D341Med (cell line): ENCODE data around the gene MARK3.

Experiments
- DNase-seq: peaks from one replicate; pipeline ENCODE4 v3.0.0; 2012; ENCODE audit warnings: low spot score

The MARK3 gene

DNA sequence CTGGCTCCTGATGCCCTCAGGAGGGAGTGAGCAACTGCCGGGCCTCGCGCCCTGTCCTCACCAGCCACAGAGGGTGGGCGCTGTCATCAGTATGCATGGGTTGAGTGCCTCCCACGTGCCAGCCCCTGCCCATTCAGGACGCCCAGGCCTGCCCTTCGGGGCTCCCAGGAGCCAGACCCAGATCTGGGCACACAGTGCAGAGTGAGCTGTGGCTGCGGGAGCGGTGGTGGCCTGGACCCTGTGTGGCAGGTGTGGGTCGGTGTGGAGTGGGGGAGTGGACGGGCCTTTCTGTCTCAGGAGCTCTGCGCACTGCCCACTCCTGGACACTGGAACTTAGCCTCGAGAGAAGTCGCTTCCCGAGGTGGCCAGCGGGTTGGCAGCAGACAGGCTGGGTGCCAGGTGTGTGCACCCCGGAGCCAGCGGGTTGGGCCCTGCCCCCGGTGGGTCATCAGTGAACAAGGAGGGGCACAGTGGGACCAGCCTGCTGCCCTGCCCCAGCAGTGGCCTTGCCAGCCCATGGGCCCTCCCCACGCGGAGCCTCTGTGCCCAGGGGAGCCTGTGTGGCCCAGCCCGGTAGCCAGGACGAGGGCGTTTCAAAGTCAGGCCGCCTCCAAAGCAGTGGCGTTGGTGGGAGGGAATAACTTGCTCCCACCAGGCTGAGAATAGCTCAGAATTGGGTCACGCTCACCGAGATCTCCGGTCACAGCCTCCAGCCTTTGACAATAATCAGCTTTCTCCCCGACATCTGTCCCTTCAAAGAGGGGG lies 153.3 kb downstream of the MARK3 start:
- no peak for DNase-seq

DNA sequence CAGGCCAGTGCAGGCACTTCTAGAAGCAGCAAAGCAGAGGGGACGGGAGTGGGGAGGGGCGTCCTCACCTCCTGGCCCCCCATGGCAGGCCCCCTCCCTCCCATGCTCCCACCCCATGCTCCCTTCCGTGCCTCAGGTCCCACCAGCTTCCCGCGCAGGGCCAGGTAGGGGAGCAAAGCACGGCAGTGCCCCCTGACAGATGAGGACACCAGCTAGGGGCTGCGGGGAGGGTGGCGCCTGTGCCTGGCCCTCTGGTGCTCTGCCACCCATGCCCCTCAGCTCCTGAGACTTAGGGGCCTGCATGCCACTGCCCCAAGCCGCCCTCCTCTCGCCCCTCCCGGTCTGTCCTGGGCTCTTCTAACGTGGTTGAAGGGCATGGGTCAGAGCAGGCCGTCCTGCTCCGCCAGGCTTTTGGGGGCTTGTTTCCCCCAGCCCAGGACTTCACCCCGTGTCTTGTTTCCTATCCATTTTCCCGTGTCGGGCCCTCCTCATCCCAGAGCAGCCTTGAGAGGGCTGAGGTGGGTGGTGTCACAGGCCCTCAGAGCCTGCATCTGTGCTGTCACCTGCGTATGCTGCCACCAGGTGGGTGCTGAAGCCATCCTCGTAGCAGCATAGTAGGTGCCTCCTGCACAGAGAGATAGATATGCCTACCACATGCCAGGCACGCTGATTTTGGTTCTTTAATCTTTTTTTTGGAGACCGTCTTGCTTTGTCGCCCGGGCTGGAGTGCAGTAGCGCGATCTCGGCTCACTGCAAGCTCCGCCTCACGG lies 154.0 kb downstream of the MARK3 start:
- DNase-seq: no peak

DNA sequence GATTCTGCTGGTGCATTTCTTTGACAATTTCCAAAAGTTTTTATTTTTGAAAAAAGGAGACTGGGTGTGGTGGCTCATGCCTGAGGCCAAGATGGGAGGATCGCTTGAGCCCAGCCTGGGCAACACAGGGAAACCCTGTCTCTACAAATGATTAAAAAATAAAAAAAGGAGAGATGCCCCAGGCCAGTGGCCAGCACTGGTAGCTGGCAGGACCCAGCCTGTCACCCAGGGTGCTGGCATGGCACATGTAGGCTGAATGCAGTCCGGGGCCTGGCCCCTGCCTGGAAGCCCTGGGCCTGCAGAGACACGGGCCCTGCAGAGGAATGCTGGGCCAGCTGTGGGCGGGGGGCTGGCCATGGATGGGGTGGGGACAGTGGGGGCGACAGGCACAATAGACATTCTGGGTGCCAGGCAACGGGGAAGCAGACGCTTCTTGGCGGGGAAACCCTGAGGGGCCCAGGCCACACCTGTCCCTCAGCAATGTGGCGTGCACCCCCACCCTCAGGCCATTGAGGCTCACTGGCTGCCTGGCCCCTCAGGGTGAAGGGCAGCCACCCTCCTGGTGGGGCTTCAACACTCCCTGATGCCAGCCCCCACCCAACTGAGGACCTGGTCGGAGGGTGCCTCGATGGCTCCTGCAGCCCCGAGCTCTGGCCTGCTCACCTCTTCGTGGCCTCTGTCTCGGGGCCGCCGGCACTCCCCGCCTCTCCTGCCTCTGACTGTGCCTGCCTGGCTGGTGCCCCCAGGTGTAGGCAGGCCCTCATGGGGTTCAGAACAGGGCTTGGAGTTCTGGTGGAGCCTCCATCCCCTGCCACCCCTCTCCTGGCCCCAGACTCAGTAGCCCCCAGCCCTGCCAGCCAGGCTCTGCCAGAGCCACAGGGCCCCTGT lies 155.8 kb downstream of the MARK3 start:
- no peak for DNase-seq

DNA sequence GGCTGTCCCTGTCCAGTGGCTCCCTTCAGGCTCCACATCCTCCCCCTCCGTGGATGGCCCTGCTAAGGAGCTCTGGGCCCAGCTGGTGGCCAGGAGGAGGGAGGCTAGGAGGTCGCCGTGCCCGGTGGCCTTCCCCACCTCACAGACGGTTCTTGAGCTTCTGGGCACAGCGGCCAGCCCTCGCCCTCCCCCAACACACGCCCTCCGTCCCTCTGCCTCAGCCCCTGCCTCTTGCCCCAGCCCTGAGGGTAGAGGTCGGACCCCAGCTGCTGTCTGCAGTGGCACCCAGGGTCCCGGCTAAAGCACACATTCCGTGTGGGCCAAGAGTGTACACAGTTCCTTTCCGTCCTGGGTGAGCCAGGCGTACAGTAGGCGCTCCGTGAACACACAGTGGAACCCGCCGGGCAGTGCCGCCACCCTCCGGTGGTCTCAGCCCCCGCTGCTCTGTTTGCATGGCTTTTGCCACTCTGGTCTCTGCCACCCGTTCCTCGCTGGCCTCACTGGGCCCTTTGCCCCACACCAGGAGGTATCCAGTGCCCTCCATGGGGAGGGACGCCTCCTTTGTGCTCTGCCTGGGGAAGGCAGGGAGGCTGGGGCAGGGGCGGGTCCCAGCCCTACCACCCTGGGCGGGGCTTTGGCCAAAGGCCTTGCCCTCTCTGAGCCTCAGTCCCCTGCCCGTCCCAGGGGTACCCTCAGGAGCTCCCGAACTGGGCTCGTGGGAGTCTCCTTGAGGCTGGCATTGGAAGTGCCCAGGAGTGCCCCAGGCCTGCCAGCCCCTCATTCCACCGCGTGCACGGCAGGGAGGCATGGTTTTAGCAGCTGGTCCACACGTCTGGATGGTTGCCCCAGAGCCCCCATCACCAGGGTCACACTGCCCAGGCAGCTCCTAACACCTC lies 156.7 kb downstream of the MARK3 start:
- DNase-seq: no peak

DNA sequence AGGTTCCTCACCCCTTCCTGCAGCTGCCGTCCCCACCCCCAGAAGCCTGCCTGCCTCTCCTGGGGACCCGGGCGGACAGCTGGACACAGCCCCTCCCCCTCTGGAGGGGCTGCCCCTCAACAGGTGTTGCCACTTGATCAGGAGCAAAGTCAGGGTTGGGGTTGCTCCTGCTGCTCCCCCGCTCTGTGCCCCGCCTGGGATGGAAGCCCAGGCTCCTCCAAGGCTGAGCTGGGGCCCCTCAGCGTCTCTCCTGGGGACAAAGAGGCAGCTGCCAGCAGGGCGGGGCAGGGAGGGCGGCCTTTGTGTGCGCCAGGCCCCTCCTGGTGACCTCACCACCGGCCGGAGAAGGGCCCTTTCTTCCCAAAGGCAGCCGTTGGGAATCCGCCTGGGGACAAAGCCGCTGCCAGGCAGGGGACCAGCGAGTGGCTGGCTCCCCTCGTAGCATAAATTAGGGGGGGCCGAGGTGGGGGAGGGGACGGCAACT lies 157.4 kb downstream of the MARK3 start:
- DNase-seq: no peak

DNA sequence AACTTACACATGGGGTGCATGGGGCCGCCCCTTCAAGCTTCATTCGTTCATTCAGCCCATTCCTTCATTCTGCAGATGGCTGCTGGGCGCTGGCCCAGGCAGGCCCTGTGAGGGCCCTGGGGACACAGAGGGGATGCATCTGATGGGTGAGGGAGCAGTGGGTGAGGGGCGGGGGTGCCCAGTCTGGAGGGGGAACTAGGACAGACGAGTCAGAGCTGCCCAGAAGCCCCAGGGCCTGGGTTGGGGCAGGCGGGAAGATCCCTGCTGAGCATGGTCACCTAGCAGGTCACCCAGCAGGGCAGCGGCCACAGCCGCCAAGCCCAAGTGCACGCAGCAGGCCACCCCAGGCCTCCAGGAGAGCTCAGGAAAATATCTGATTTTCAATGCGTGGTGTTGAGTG lies 157.9 kb downstream of the MARK3 start:
- DNase-seq: no peak

DNA sequence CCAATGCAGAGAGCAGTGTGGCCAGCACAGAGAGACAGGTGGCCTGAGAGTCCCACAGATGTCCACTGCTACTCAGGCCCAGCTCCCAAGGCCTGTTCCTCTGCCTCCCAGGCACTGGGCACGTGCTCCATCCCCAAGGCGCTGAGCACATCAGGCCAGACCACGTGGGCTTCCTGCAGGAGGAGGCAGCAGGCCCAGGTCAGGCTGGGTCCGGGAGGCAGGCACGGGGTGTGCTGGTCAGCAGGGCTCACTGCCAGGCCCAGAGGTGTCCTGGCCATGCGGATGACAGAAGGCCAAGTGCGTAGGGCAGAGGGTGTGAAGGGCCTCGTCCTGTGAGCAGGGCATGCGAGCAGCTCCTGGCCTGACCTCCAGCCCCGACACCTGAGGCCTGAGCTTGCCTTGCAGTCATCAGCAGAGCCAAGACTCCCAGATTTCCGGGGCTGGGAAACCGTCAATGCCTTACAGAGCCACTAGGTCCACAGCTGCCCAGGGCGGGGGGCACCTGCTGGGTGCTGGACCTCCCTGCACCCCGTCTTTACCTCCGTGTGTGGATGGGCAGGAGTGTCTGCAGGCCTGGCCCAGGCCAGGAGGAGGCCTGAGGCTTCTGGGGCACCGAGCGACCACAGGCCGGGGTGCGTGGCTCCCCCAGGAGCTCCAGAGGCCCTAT lies 158.6 kb downstream of the MARK3 start:
- DNase-seq: no peak

DNA sequence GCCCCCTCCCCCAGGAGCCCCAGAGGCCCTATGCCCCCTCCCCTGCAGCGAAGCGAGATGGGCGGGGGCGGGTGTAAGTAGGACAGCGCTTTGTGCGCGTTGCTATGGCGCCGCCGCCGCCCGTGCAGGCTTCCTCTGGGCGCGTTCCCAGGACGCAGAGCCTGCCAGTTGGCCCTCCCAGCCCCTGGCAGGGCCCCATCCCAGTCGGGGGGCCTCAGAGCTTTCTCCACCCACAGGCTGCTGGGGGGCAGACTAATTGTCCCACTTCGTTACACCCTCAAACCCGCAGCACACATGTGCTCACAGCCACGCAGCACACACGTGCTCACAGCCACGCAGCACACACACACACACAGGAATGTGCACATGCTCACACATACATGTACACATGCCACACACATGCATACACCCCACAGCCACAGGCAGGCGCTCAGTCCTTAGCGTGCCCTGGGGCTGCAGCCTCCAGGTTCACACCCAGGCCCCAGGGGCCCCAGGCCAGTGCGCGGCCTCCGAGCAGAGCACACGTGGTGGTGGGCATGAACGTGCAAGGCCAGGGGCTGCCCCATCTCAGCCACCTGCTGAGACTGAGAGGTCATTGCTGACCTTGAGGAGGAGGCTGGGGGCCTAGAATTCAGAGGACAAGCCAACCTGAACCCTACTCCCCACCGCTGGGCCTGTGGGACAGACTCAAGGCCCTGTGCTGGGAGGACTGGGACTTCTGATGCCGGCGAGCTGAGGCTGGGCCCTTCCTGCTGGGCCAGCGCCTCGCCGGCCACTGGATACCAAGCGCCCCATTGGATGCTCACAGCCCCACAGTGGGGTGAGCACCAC lies 159.4 kb downstream of the MARK3 start:
- no peak for DNase-seq

DNA sequence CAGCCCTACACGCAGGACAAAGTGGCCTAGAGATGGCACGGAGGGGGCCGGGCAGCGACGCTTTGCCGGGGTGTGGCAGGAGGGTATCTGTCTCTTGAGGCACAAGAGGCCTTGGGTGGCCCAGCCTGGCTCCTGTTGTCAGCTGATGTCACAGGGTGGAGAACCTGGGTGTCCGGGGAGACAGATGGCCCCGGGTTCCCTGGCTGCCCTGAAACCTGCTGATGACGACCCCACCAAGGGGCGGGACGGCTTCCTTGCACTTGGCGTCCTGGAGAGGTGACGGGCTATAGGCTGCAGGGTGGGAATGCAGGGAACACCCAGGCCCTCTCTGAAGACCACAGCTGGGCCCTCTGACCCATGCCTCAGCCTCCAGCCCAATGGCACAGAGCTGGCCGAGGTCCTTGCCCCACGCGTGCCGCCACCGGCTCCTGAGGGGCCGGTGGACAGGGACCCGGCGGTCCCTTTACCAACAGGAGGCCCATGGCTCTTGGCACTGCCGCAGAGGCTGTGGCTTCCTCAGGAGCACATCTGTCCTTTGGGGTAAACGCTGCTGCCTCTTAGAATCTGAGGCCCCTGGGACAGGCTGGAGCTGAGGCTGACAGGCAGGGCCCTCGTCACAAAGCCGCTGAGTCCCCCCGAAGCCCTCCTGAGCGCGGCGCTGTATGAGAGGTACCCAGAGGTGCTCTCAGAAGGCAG lies 160.2 kb downstream of the MARK3 start:
- DNase-seq: no peak

DNA sequence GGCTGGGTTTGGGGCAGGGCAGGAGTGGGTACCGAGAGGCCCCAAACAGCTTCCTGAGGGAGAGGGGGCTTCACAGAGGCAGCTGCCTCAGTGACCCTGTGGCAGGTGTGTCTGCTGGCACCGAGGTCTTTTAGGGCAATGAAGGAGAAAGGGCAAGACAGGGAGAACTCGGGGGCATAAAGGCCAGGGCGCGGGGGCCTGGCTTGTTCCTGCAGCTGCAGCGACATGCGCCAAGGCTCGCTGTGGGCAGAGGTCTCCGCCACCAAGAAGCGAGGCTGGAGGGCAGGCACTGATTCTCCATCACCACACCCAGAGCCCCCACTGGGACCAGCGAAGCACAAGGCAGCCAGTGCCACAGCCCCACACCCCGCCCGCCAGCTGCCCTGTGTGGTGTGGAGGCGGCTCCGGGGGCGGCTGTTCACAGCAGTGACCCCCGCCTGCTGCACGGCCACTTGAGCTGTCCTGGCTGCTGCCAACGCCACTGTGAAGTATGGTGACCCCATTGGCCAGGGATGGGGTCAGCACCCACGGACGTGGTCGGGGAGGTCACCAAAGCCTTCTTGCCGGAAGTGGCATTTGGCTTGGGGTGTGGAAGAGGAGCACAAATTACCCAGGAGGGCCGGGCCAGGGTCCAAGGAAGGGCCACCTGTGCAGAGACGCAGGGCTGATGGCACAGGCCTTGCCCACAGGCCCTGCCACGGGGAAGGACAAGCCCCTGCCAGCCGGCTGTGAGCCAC lies 160.9 kb downstream of the MARK3 start:
- DNase-seq: no peak

DNA sequence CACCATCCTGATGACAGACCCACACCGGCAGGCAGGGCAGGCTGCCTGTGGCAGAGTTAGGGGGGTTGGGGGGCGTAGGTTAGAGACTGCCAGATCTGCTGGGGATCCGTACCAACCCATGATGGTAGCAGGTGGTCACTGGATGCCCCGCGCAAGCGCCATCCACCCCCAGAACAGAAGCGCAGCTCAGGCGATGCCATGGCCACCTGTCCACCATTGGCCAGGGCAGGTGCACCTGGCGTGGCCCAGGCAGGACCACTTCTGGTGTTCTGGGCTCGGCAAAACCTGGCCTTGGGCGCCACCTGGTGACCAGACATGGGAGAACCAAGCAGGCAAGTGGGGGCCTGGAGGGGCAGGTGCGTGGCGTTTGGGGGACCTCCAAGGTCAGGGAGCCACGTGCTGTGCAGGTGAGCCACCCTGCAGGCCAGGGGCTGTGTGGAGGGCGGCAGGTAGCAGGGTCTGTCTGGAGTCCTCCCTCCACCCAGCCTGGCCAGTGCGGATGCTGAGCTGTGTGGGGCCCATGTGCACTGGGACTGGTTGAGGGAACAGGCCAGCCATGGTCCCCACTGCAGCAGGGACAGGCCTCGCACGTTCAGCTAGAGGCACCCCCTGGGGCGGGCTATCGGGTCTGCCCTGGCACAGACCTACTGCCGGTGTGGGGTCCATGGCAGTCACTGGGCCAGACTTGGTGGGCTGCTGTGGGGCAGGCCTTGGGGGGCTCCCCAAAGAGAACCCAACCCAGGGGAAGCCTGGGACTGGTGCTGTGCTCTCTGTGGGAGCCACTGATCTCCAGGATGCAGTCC lies 161.6 kb downstream of the MARK3 start:
- peak; percentile 92 for DNase-seq

DNA sequence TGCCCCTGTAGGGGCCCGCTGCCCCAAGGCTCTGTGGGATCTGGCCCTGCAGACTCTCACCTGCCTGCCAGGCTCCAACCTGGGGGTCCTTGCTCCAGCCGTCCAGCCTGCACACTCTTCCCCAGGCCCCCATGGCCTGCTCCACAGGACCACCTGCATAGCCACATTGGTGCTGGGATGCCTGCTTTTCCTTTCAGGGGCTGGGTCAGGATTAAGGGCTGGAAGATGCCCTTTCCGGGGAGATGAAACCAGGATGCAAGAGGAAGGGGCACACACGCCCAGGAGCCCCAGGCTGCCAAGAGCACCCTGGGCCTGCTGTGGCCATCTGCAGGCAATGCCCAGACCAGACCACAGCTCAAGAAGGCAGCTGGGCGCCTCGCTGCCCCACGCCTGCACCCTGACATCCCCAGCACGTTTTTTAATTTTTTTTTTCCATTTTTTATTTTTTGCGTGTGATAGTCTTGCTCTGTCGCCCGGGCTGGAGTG lies 162.3 kb downstream of the MARK3 start:
- peak; percentile 33 for DNase-seq

DNA sequence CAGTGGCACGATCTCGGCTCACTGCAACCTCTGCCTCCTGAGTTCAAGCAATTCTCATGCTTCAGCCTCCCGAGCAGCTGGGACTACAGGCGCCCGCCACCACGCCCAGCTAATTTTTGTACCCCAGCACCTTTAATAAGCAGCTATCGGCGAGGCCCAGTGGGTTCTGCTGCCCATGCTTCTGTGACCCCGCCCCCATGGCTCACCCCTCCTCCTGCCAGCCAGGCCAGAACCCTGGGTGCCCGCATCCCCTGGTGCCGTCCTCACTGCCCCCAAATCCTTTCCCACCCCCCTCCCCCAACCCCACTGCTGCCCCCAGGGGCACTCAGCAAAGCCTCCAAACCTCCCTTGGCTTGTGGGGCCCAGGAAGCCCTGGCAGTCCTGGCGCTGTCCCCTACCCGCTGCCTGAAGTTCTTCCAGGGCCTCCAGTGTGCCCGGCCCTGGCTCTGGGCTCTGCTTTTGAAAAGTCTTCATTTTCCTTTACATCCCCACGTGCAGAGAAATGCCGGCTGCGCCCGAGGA lies 162.8 kb downstream of the MARK3 start:
- DNase-seq: peak; percentile 29

DNA sequence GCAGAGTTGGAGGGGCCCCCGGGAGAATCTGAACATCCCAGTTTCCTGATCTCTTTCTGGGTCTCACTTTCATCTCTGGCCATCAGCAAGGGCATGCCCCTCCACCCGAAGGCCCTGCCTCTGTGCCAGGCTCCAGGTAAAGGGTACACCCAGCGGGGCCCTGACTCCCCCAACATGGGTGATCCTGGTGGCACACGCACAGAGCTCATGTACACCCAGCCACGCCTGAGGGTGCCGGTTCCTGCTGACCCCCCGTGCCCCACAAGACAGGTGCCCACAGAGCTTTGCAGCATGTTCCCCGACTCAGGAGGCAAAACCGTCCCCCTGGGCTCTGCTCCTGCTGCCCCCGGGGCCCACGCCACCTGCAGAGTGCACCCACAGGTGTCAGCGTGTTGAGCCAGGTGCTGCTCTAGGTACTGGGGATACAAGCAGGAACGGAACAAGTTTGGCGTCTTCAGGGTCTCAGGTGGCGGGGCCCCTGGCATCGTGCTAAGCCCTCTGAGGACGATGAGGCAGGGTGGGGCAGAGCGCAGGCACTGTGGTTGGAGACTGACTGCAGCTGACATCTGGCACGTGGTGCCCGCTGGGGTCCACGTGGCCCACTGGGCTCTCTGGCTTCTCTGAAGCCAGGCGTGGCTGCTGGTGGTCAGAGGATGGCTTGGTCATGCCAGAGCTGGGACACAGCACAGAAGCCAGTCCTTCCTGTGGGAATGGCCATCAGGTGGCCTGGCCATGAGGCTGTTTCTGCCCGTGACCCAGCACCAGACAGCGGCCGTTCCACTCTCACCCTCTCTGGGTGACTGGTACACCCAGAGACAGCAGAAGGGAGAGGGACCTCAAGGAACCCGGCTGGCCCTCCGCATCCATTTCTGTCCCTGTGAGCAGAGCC lies 163.5 kb downstream of the MARK3 start:
- no peak for DNase-seq

DNA sequence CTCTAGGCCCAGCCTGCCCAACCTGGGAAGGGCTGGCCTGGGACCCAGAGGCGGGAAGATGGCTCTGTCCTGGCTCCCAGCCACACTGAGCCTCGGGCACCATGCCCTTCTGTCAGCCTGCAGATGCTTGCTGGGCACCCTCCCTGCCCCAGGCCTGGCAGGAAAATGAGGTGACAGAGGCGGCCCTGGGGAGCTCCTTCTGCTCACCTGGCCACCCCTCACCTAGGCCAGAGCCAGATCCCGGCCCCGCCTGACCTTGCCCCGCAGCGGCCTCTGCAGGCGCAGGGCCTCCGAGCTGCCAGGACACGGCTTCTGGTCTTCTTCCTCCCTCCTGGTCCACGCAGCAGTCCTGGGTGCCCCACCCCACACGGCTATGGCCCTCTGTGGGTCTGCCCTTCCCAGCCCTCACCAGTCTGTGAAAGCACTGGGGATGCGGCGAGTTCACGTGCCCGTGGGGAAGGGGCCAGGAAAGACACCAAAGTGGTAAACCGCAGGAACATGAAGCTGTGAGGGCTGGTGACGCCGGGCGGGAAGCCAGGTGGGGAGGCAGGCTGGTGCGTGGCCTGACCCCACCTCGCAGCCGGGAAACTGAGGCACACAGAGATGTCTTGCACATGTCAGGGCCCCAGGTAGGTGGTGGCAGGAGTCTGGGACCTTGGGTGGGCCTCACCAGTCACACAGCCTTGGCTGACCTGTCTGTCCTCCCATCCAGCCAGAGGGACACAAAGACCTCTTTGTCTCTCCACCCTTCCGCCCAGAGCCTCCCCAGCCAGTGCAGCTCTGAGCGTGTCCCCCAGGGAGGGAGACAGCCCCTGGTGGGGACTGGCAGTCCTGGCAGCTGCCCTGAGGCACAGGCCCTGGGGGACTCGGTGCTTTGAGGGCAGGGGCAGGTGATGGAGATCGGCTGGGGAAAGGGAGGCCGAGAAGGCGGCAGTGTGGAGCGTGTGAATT lies 164.4 kb downstream of the MARK3 start:
- peak; percentile 39 for DNase-seq
